Vagina (tissue), 2 donors: Measurements from ENCODE around the gene VILL.

Source experiments
- POLR2A ChIP-seq, 2 donors: fragments of 450-650 bp; IDR thresholded peaks; one replicate each; pipeline ENCODE4 v1.6.1; 2017; ENCODE audit warnings: antibody characterized with exemption in 2 of 2, mild to moderate bottlenecking in 2 of 2, moderate library complexity in 2 of 2
- POLR2AphosphoS5 ChIP-seq, 2 donors: sonication (generic); formaldehyde crosslinking; IDR thresholded peaks; one replicate each; pipeline ENCODE4 v1.9.0; 2017; ENCODE audit warnings: antibody characterized with exemption in 2 of 2, mild to moderate bottlenecking in 2 of 2, low read depth in 1 of 2; ENCODE audit not compliant: insufficient read depth in 1 of 2

DNA sequence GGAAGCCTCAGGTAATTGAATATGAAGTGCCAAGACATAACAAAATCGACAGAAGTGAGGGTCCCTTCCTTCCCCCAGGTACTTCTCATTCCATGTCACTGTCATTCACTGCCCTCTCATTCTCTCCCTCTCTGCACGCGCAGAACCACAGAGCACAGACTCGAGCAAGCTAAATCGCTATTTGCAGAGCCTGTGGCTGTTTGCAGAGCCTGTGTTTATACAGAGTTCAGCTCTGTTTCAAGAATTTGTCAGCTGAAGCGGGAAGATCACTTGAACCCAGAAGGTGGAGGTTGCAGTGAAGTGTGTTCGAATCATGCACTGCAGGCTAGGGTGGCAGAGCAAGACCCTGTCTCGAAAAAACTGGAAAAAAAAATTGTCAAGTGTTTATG, 2.5 kb downstream of the VILL start:
- TF ChIP-seq POLR2AphosphoS5 (IDR thresholded peaks at IDR 0.05; ENCODE audit: insufficient read depth in 1 of 2, low read depth in 1 of 2) (no peak), POLR2A (IDR thresholded peaks at IDR 0.05) (no peak)
